Suprapubic skin (tissue), 3 donors: ENCODE measurements around the gene CYTH1.

Source experiments
- POLR2A ChIP-seq, 2 donors: fragments of 450-650 bp; IDR thresholded peaks; one replicate each; pipeline ENCODE4 v1.6.1; 2017; ENCODE audit warnings: antibody characterized with exemption in 2 of 2, mild to moderate bottlenecking in 2 of 2, moderate library complexity in 2 of 2
- TF ChIP-seq, protein P1 (sequence below), 2 donors: fragments of 200-600 bp in 1 of 2; fragments of 450-650 bp in 1 of 2; sonication (generic) in 1 of 2; IDR thresholded peaks; one replicate each; pipeline ENCODE4 v1.5.1; 2016 to 2019; ENCODE audit warnings: antibody characterized with exemption in 2 of 2, mild to moderate bottlenecking in 1 of 2, moderate library complexity in 1 of 2

DNA sequence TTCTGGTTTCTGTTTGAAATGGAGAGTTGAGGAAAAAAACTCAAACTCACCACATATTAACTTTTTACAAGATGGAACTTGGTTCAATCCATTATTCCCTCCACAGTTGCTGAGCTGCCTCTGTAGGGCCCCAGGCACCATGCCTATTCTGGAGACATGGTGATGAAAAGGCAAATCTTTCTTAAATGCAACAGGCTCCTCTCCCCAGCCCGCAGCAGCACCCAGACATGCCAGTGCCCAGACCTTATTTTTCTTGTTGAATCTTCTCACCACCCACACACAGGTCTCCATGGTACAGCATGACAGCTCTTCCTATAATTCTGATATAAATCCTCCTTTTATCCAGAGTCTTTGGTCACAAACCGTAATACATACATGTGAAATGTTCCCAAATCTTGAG is 7.6 kb downstream of the CYTH1 start:
- TF ChIP-seq, protein P1, sequence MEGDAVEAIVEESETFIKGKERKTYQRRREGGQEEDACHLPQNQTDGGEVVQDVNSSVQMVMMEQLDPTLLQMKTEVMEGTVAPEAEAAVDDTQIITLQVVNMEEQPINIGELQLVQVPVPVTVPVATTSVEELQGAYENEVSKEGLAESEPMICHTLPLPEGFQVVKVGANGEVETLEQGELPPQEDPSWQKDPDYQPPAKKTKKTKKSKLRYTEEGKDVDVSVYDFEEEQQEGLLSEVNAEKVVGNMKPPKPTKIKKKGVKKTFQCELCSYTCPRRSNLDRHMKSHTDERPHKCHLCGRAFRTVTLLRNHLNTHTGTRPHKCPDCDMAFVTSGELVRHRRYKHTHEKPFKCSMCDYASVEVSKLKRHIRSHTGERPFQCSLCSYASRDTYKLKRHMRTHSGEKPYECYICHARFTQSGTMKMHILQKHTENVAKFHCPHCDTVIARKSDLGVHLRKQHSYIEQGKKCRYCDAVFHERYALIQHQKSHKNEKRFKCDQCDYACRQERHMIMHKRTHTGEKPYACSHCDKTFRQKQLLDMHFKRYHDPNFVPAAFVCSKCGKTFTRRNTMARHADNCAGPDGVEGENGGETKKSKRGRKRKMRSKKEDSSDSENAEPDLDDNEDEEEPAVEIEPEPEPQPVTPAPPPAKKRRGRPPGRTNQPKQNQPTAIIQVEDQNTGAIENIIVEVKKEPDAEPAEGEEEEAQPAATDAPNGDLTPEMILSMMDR (IDR thresholded peaks at IDR 0.05) = no peak
- no peak for TF ChIP-seq POLR2A (IDR thresholded peaks at IDR 0.05)
